SK-N-SH treated with all-trans-retinoic acid at 6 μM for 48 hours (cell line): ENCODE results near the gene RPL12.

Source experiments
- PPARA ChIP-seq: fragments of 250-450 bp; sonication (Bioruptor Pico); IDR thresholded peaks from 2 replicates; pipeline ENCODE4 v1.5.0; 2020; ENCODE audit warnings: mild to moderate bottlenecking, borderline replicate concordance
- ZFP3 ChIP-seq: fragments of 250-450 bp; sonication (Bioruptor Pico); IDR thresholded peaks from 2 replicates; pipeline ENCODE4 v1.5.0; 2020; ENCODE audit warnings: mild to moderate bottlenecking, moderate library complexity
- TF ChIP-seq, protein P1 (sequence below): fragments of 250-450 bp; sonication (Bioruptor Pico); IDR thresholded peaks from 2 replicates; pipeline ENCODE4 v1.8.0; 2020; ENCODE audit warnings: mild to moderate bottlenecking, moderate library complexity, borderline replicate concordance

DNA sequence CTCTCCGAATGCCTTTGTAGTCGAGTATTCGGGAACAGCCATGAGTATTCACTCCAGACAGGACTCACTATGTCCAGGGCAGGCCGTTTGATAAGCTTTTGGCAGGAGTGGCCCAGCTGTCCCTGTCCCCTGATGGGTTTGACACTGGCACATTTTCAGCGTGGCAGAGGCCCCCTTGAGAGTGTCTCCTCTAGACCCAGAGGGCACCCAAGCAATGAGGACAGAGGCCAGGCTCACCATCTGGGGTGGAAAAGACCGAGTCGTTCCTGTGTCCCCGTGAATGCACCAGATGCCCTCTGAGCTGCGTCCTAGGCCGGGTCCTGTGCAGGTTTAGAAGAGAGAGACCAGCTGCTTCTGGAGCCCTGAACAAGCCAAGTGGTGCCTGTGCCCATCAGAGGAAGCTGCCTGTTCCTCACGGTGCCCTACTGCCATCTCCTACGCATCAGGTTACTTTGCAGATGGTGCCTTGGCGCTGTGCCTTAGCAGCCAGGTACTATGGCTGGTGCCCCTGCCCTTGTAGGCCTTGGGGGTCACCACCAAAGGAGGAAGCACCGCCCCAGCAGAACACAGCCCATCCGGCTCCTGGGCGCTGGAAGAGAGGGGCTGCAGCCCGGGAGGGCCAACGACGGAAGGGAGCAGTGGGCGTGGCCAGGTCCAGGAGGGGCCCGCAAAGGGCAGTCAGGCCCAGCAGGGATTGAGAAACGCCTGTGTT is 42.5 kb upstream of the RPL12 start:
- TF ChIP-seq ZFP3 (CRISPR knock-in tag), result no peak
- TF ChIP-seq, protein P1, sequence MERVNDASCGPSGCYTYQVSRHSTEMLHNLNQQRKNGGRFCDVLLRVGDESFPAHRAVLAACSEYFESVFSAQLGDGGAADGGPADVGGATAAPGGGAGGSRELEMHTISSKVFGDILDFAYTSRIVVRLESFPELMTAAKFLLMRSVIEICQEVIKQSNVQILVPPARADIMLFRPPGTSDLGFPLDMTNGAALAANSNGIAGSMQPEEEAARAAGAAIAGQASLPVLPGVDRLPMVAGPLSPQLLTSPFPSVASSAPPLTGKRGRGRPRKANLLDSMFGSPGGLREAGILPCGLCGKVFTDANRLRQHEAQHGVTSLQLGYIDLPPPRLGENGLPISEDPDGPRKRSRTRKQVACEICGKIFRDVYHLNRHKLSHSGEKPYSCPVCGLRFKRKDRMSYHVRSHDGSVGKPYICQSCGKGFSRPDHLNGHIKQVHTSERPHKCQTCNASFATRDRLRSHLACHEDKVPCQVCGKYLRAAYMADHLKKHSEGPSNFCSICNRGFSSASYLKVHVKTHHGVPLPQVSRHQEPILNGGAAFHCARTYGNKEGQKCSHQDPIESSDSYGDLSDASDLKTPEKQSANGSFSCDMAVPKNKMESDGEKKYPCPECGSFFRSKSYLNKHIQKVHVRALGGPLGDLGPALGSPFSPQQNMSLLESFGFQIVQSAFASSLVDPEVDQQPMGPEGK (CRISPR knock-in tag), result no peak
- TF ChIP-seq PPARA (CRISPR knock-in tag), result no peak
